Ishikawa (cell line): Measurements from ENCODE around the gene PDYN.

ENCODE experiments used
- CREB1 ChIP-seq: IDR thresholded peaks from 2 replicates; pipeline ENCODE4 v1.6.1; 2012; ENCODE audit warnings: low read depth
- EP300 ChIP-seq: IDR thresholded peaks from 2 replicates; pipeline ENCODE4 v1.6.1; 2012; ENCODE audit warnings: borderline replicate concordance
- NFIC ChIP-seq: IDR thresholded peaks from 2 replicates; pipeline ENCODE4 v1.6.1; 2012
- RAD21 ChIP-seq: IDR thresholded peaks from 2 replicates; pipeline ENCODE4 v1.6.1; 2012; ENCODE audit warnings: low read depth
- YY1 ChIP-seq: IDR thresholded peaks from 2 replicates; pipeline ENCODE4 v1.6.1; 2012; ENCODE audit warnings: low read depth
- ZBTB7A ChIP-seq: IDR thresholded peaks from 2 replicates; pipeline ENCODE4 v1.6.1; 2012; ENCODE audit warnings: low read depth
- TF ChIP-seq, protein P1 (sequence below): IDR thresholded peaks from 2 replicates; pipeline ENCODE4 v1.6.1; 2012; ENCODE audit warnings: low read depth, mild to moderate bottlenecking

GRCh38 chr20:1971893-1972586 lies 21.8 kb downstream of the PDYN start:
- TF ChIP-seq ZBTB7A (no peak), RAD21 (no peak), EP300 (no peak), YY1 (no peak), CREB1 (no peak), NFIC (no peak)
- TF ChIP-seq, protein P1, sequence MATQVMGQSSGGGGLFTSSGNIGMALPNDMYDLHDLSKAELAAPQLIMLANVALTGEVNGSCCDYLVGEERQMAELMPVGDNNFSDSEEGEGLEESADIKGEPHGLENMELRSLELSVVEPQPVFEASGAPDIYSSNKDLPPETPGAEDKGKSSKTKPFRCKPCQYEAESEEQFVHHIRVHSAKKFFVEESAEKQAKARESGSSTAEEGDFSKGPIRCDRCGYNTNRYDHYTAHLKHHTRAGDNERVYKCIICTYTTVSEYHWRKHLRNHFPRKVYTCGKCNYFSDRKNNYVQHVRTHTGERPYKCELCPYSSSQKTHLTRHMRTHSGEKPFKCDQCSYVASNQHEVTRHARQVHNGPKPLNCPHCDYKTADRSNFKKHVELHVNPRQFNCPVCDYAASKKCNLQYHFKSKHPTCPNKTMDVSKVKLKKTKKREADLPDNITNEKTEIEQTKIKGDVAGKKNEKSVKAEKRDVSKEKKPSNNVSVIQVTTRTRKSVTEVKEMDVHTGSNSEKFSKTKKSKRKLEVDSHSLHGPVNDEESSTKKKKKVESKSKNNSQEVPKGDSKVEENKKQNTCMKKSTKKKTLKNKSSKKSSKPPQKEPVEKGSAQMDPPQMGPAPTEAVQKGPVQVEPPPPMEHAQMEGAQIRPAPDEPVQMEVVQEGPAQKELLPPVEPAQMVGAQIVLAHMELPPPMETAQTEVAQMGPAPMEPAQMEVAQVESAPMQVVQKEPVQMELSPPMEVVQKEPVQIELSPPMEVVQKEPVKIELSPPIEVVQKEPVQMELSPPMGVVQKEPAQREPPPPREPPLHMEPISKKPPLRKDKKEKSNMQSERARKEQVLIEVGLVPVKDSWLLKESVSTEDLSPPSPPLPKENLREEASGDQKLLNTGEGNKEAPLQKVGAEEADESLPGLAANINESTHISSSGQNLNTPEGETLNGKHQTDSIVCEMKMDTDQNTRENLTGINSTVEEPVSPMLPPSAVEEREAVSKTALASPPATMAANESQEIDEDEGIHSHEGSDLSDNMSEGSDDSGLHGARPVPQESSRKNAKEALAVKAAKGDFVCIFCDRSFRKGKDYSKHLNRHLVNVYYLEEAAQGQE = no peak
